ENCODE data around the gene NACC1. TPM values are rescaled to one million over a fixed set of nuclear protein-coding genes. Genes with fewer than 3 reads are reported as not detected.

The NACC1 gene
- total and polyA plus RNA-seq, 11 donors, result 28.7 to 88.2 (median 42.0) TPM

DNA sequence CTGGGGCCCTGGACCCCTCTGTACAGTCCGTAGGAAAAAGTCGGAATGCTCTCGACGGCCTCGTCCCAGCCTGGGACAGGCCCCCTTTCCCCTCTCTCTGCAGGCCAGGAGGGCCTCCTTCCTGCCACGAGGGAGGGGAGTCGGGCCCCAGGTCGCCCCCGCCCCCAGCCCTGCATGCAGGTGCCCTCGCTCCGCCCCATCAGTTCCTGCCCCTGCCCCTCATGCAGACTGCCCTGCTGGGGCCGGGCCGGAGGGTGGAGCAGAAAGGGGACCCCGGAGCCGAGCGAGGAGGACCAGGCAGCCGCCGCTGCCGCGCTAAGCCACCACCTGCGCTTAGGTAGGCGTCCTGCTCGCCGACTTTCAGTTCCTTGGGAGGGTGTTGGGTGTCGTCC, 22.7 kb upstream of the NACC1 start:
- DNase-seq, result peak in 2 of 5 donors; percentile 35 to 47
- ATAC-seq, result no peak
- WGBS, 4 donors, result 65 to 80% (median 76%) methylated on average over 19 to 25 of the region's 25 CpGs

GRCh38 chr19:13095934-13096927, 21.8 kb upstream of the NACC1 start:
- intact Hi-C loops (cut with DNase I), result loop anchor here in 4 of 10 donors (1.0 to 10.0 kb wide), 4 partner anchors 61 to 211 kb away; partner anchors contain the start of genes DNASE2 (in 1 of the 4) and KLF1 (in 1 of the 4)
- Histone ChIP-seq H3K36me3 (peaks cover 0 to 12% (median 9%) of the 10 kb centered on the region in 9 donors), H3K4me1 (peaks cover 3 to 97% (median 81%) of the 10 kb centered on the region in 12 donors), H3K4me3 (peak overlapping the region in 7 of 12 donors; percentile 4 to 75 (median 55)), H3K9me3 (no peaks in the 10 kb centered on the region), H3K27me3 (peaks cover 0 to 12% (median 0%) of the 10 kb centered on the region in 9 donors), H3K27ac (peak overlapping the region; percentile 67 to 98 (median 90))
- TF ChIP-seq CTCF (IDR thresholded peaks at IDR 0.05) (peak in 4 of 12 donors; percentile 22 to 35 (median 26)), POLR2A (IDR thresholded peaks at IDR 0.05) (no peak)
- DNase-seq (peak in 3 of 5 donors; percentile 35 to 77 (median 46)), ATAC-seq (no peak)
- 46 to 62% (median 59%) methylated on average over 44 of the region's 44 CpGs for WGBS, 4 donors

More for the DNA sequence above, 22.7 kb upstream of the NACC1 start:
- TF ChIP-seq POLR2A (IDR thresholded peaks at IDR 0.05) (no peak), CTCF (IDR thresholded peaks at IDR 0.05) (no peak)
- Histone ChIP-seq H3K9me3 (no peaks in the 10 kb centered on the region), H3K27ac (peak overlapping the region in 11 of 12 donors; percentile 4 to 96 (median 78)), H3K4me3 (peak overlapping the region in 7 of 12 donors; percentile 5 to 73 (median 34)), H3K27me3 (peaks cover 0 to 12% (median 0%) of the 10 kb centered on the region in 9 donors), H3K36me3 (peaks cover 0 to 17% (median 10%) of the 10 kb centered on the region in 9 donors), H3K4me1 (peaks cover 0 to 97% (median 83%) of the 10 kb centered on the region in 12 donors)
- intact Hi-C loops (cut with DNase I), result loop anchor here in 3 of 10 donors (2.0 to 10.0 kb wide), 3 partner anchors 61 to 211 kb away; partner anchors contain the start of genes DNASE2 (in 1 of the 3) and KLF1 (in 1 of the 3)

- intact Hi-C loops (cut with DNase I), result loop anchor here in 2 of 10 donors (10.0 kb wide), 2 partner anchors 62 to 212 kb away; partner anchors contain the start of genes DNASE2 (in 1 of the 2) and KLF1 (in 1 of the 2)
- no peak for ATAC-seq
- peaks cover 0 to 12% (median 9%) of the 10 kb centered on the region in 9 donors for H3K36me3 ChIP-seq
- peaks cover 0 to 12% (median 0%) of the 10 kb centered on the region in 9 donors for H3K27me3 ChIP-seq
- WGBS, 4 donors, result 17 to 33% (median 23%) methylated on average over 20 of the region's 20 CpGs
- H3K27ac ChIP-seq, result peak overlapping the region; percentile 67 to 98 (median 90)
- peaks cover 3 to 97% (median 79%) of the 10 kb centered on the region in 12 donors for H3K4me1 ChIP-seq
- H3K9me3 ChIP-seq, result no peaks in the 10 kb centered on the region
- DNase-seq, result peak in 1 of 5 donors; percentile 49
- peak overlapping the region in 11 of 12 donors; percentile 32 to 75 (median 51) for H3K4me3 ChIP-seq
- TF ChIP-seq CTCF (IDR thresholded peaks at IDR 0.05) (no peak), POLR2A (IDR thresholded peaks at IDR 0.05) (no peak)
Observed at GRCh38 chr19:13097033-13097462, 21.0 kb upstream of the NACC1 start.

Data from heart left ventricle (tissue), 16 donors.